Neural progenitor cell (in vitro differentiated cells): Measurements from ENCODE around the gene RERG. TPM values are rescaled to one million over a fixed set of nuclear protein-coding genes. Genes with fewer than 3 reads are reported as not detected.

ENCODE experiments used
- DNase-seq: peaks from one replicate; pipeline ENCODE4 v3.0.0-alpha.2; 2016; ENCODE audit warnings: low spot score
- H2AFZ ChIP-seq: fragments of 200-600 bp; sonication (generic); replicated peaks from 2 replicates; pipeline ENCODE4 v1.6.1; 2016; ENCODE audit warnings: antibody characterized with exemption
- H3F3A ChIP-seq: fragments of 200-600 bp; sonication (generic); 2 replicates; pipeline ENCODE4 v1.6.1; 2016; ENCODE audit warnings: antibody characterized with exemption, low read depth
- H3K27ac ChIP-seq: fragments of 200-600 bp; sonication (generic); 2 replicates; pipeline ENCODE4 v1.5.1; 2016; ENCODE audit warnings: mild to moderate bottlenecking
- H3K27me3 ChIP-seq: fragments of 200-600 bp; sonication (generic); 2 replicates; pipeline ENCODE4 v1.6.1; 2016; ENCODE audit warnings: mild to moderate bottlenecking, moderate library complexity
- H3K36me3 ChIP-seq: fragments of 200-600 bp; sonication (generic); 2 replicates; pipeline ENCODE4 v1.5.1; 2016
- H3K4me1 ChIP-seq: fragments of 200-600 bp; sonication (generic); 2 replicates; pipeline ENCODE4 v1.6.1; 2016; ENCODE audit warnings: mixed run types
- H3K4me2 ChIP-seq: fragments of 200-600 bp; sonication (generic); 2 replicates; pipeline ENCODE4 v1.6.1; 2016
- H3K4me3 ChIP-seq: fragments of 200-600 bp; sonication (generic); 2 replicates; pipeline ENCODE4 v1.5.1; 2016
- H3K79me2 ChIP-seq: fragments of 200-600 bp; sonication (generic); 2 replicates; pipeline ENCODE4 v1.6.1; 2016; ENCODE audit warnings: low read depth
- H3K9ac ChIP-seq: fragments of 200-600 bp; sonication (generic); 2 replicates; pipeline ENCODE4 v1.6.1; 2016
- H3K9me3 ChIP-seq: fragments of 200-600 bp; sonication (generic); 2 replicates; pipeline ENCODE4 v1.5.1; 2016; ENCODE audit warnings: low read depth
- H4K20me1 ChIP-seq: fragments of 200-600 bp; sonication (generic); 2 replicates; pipeline ENCODE4 v1.6.1; 2016; ENCODE audit warnings: low read depth
- H3K27ac Mint-ChIP-seq: 3 replicates; pipeline ENCODE4 v1.8.0; 2021; ENCODE audit warnings: mixed read lengths
- H3K27me3 Mint-ChIP-seq: 2 replicates; pipeline ENCODE4 v1.8.0; 2022; ENCODE audit warnings: low read depth, mild to moderate bottlenecking, inconsistent platforms, moderate library complexity, mixed read lengths; ENCODE audit not compliant: insufficient read depth
- H3K36me3 Mint-ChIP-seq: 3 replicates; pipeline ENCODE4 v1.8.0; 2021; ENCODE audit warnings: mixed read lengths
- H3K4me1 Mint-ChIP-seq: 3 replicates; pipeline ENCODE4 v1.8.0; 2021; ENCODE audit warnings: mixed read lengths
- H3K4me3 Mint-ChIP-seq: 3 replicates; pipeline ENCODE4 v1.8.0; 2021; ENCODE audit warnings: mild to moderate bottlenecking, moderate library complexity, mixed read lengths
- H3K9me3 Mint-ChIP-seq: 3 replicates; pipeline ENCODE4 v1.8.0; 2020; ENCODE audit warnings: mixed read lengths
- CTCF ChIP-seq: fragments of 200-600 bp; sonication (generic); IDR thresholded peaks from 2 replicates; pipeline ENCODE4 v1.5.1; 2017; ENCODE audit warnings: antibody characterized with exemption, mild to moderate bottlenecking
- EZH2 ChIP-seq: fragments of 200-600 bp; sonication (generic); IDR thresholded peaks from 2 replicates; pipeline ENCODE4 v1.6.1; 2017; ENCODE audit warnings: antibody characterized with exemption, mild to moderate bottlenecking, moderate library complexity
- EZH2phosphoT487 ChIP-seq: fragments of 200-600 bp; sonication (generic); IDR thresholded peaks from 2 replicates; pipeline ENCODE4 v1.6.1; 2017; ENCODE audit warnings: antibody characterized with exemption
- total RNA-seq: library from RNA; depleted of rRNA; stranded (reverse); fragments of >200 nt; gene quantifications from 2 replicates; pipeline ENCODE4 v1.2.3, GENCODE V29; 2015; ENCODE audit warnings: low replicate concordance

RERG gene
- total RNA-seq, 1 donor from 2014 or later, result 0.06 TPM

- no peaks in the 10 kb centered on the region for H3K4me1 ChIP-seq
- H3F3A ChIP-seq, result no peaks in the 10 kb centered on the region
- no peak for DNase-seq
- H3K4me1 Mint-ChIP-seq, result no peaks in the 10 kb centered on the region
- TF ChIP-seq CTCF (no peak), EZH2 (no peak), EZH2phosphoT487 (no peak)
- no peaks in the 10 kb centered on the region for H3K79me2 ChIP-seq
- no peaks in the 10 kb centered on the region for H3K9me3 Mint-ChIP-seq
- no peak overlapping the region for H3K4me2 ChIP-seq
- H3K4me3 ChIP-seq, result no peak overlapping the region
- peaks cover 29% of the 10 kb centered on the region for H3K27me3 ChIP-seq
- no peak overlapping the region for H3K27ac ChIP-seq
- no peak overlapping the region for H3K27ac Mint-ChIP-seq
- no peaks in the 10 kb centered on the region for H3K36me3 Mint-ChIP-seq
- H3K36me3 ChIP-seq, result no peaks in the 10 kb centered on the region
- peaks cover 2% of the 10 kb centered on the region for H3K27me3 Mint-ChIP-seq
- no peak overlapping the region for H2AFZ ChIP-seq
- no peaks in the 10 kb centered on the region for H3K9me3 ChIP-seq
- no peak overlapping the region for H3K4me3 Mint-ChIP-seq
- H3K9ac ChIP-seq, result no peak overlapping the region
- no peaks in the 10 kb centered on the region for H4K20me1 ChIP-seq
Observed at GRCh38 chr12:15232959-15233358, 11.7 kb upstream of the RERG start.

- H3K9me3 Mint-ChIP-seq, result no peaks in the 10 kb centered on the region
- no peaks in the 10 kb centered on the region for H3K79me2 ChIP-seq
- no peak overlapping the region for H2AFZ ChIP-seq
- H3K4me3 ChIP-seq, result no peak overlapping the region
- H3K4me2 ChIP-seq, result no peak overlapping the region
- H3K4me1 Mint-ChIP-seq, result no peaks in the 10 kb centered on the region
- H3F3A ChIP-seq, result no peaks in the 10 kb centered on the region
- no peak for TF ChIP-seq CTCF
- TF ChIP-seq EZH2phosphoT487, result no peak
- no peak for TF ChIP-seq EZH2
- H3K27me3 ChIP-seq, result peaks cover 25% of the 10 kb centered on the region
- no peaks in the 10 kb centered on the region for H3K9me3 ChIP-seq
- no peak overlapping the region for H3K9ac ChIP-seq
- no peak overlapping the region for H3K4me3 Mint-ChIP-seq
- H4K20me1 ChIP-seq, result no peaks in the 10 kb centered on the region
- no peaks in the 10 kb centered on the region for H3K4me1 ChIP-seq
- no peak for DNase-seq
- H3K36me3 ChIP-seq, result no peaks in the 10 kb centered on the region
- peaks cover 2% of the 10 kb centered on the region for H3K27me3 Mint-ChIP-seq
- H3K27ac ChIP-seq, result no peak overlapping the region
- no peak overlapping the region for H3K27ac Mint-ChIP-seq
- H3K36me3 Mint-ChIP-seq, result no peaks in the 10 kb centered on the region
Observed at GRCh38 chr12:15231493-15231892, 10.3 kb upstream of the RERG start.

GRCh38 chr12:15230751-15231150 lies 9.5 kb upstream of the RERG start:
- no peaks in the 10 kb centered on the region for H3K9me3 ChIP-seq
- H3K36me3 ChIP-seq, result no peaks in the 10 kb centered on the region
- H3K79me2 ChIP-seq, result no peaks in the 10 kb centered on the region
- DNase-seq, result no peak
- Mint-ChIP-seq H3K27me3 (peaks cover 2% of the 10 kb centered on the region), H3K9me3 (no peaks in the 10 kb centered on the region), H3K27ac (peak overlapping the region; percentile 18), H3K36me3 (no peaks in the 10 kb centered on the region), H3K4me3 (no peak overlapping the region), H3K4me1 (no peaks in the 10 kb centered on the region)
- no peak overlapping the region for H3K27ac ChIP-seq
- no peaks in the 10 kb centered on the region for H3F3A ChIP-seq
- H3K4me3 ChIP-seq, result no peak overlapping the region
- peaks cover 25% of the 10 kb centered on the region for H3K27me3 ChIP-seq
- no peak overlapping the region for H3K4me2 ChIP-seq
- H3K4me1 ChIP-seq, result no peaks in the 10 kb centered on the region
- TF ChIP-seq CTCF (no peak), EZH2phosphoT487 (no peak), EZH2 (no peak)
- H2AFZ ChIP-seq, result no peak overlapping the region
- no peak overlapping the region for H3K9ac ChIP-seq
- H4K20me1 ChIP-seq, result no peaks in the 10 kb centered on the region
